ELF-1 (cell line): ENCODE data around the gene RPEL1.
A peak's percentile ranks its signal among the peaks of the same experiment; 100 is the strongest.
"Not testable (repeated sequence)": the region's sequence is repeated elsewhere in the genome, so short reads cannot be mapped to it uniquely, and the experiment has no call there.

Source experiments
- DNase-seq: peaks from one replicate; pipeline ENCODE4 v3.0.0-alpha.2; 2016; ENCODE audit warnings: low read depth, low spot score

Gene RPEL1

DNA sequence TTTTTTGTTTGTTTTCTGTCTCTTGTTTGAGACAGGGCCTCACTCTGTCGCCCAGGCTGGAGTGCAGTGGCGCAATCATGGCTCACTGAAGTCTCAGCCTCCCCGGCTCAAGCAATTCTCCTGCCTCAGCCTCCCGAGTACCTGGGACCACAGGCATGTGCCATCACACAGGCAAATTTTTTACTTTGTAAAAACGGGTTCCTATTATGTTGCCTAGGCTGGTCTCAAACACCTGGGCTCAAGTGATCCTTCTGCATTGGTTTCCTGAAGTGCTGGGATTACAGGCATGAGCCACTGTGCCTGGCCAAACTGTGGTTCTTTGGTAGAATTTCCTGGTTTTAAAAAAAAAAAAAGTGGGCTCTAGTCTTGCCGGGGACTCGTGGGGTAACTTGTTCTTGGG is at the start of gene RPEL1:
Gene RPEL1 (plus strand): TSS at position 301 of the 400 bp plus-strand sequence. CDS start 110 bp downstream, outside the sequence.
- DNase-seq = not testable (repeated sequence)

DNA sequence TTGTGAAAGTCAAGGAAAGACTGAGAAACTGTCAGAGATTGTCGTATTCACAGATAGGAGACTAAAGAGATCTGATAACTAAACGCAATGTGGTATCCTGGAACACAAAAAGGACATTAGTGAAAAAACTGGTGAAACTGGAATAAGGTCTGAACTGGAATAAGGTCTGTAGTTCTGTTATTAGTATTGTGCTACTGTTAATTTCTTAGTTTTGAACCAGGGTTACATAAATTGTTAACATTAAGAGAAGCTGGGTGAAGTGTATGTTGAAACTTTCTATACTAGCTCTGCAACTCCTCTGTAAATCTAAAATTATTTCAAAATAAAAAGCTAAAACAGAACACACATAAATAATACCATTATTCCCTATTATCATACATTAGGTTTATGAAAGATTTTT is 49.2 kb upstream of the RPEL1 start:
- no peak for DNase-seq

DNA sequence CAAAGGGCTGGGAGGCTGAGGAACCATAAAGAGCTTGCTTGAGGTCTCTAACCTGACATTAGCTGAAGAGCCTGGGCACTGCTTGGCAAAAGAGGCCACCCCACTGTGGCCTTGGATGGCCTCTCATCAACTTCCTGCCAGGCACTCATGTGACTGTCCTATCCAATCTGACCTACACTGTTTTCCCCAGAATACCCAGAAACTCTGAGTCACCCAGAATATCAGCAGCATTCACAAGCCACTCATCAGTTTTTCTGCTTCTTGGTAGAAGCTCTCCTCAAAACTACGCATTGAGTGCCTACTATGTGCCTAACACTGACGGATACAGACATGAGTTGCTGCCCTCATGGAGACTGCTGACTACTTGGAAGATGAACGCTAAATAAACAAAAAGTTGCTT is 48.5 kb upstream of the RPEL1 start:
- no peak for DNase-seq

DNA sequence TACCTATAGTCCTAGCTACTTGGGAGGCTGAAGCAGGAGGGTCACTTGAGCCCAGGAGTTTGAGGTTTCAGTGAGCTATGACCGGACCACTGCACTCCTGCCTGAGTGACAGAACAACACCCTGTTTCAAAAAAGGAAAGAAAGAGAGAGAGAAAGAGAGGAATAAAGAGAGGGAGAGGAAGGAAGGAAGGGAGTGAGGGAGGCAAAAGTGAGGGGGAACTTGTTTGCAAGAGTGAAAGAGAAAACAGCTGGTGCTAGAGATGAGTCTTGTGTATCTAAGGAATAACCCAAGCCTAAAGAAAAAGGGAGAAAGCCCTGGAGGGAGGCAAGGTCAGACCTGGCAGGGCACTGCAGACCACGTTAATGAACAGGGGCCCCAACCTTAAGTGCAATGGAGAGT is 47.8 kb upstream of the RPEL1 start:
- DNase-seq = no peak

DNA sequence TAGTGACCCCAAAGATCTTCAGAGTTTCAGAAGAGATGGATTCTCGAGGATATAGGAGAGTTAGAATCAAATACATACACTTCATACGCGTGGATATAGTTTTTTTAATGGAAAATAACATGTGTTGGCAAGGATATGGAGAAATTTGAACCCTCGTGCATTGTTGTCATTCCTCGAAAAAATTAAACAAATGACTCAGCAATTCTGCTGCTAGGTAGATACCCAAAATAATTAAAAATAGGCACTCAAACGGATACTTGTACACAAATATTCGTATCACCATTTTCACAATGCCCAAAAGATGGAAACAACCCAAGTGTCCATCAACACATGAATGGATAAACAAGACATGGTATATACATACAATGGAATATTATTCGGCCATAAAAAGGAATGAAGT is 47.0 kb upstream of the RPEL1 start:
- no peak for DNase-seq

DNA sequence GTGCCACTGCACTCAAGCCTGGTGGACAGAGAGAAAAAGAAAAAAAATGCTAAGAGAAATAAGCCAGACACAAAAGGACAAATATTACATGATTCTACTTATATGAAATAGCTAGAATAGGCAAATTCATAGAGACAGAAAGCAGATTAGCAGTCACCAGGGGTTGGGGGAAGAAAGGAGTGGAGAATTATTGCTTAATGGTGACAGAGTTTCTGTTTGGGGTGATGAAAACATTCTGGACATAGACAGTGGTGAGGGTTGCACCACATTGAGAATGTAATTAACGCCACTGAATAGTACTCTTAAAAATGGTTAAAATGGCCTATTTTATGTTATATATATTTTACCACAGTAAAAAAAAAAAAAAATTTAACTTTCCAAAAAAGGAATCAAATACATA is 46.2 kb upstream of the RPEL1 start:
- no peak for DNase-seq

DNA sequence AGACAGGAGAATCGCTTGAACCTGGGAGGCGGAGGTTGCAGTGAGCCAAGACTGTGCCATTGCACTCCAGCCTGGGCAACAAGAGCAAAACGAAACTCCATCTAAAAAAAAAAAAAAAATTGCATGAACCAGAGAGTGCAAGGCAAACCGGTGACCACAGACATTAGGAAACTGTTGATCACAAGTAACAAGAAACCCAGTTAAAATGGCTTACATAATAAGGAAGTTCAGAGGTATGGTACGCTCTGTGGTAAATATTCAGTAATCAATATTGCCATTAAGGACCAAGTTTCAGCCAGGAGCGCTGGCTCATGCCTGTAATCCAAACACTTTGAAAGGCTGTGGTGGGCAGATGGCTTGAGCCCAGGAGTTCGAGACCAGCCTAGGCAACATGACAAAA is 43.4 kb upstream of the RPEL1 start:
- DNase-seq = no peak

DNA sequence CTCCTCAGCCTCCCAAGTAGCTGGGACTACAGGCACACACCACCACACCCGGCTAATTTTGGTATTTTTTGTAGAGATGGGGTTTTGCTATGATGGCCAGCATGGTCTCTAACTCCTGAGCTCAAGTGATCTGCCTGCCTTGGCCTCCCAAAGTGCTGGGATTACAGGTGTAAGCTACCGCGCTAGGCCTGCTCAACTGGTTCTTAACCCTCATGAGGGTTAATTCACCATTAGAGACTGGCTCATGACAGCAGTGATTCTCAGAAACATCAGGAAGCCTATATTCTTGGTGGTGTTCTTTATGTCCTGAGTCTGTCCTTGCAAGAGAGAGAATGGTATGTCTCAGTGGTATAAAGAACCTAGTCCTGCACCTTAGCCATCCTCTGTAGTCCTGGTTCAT is 42.2 kb upstream of the RPEL1 start:
- DNase-seq = no peak

DNA sequence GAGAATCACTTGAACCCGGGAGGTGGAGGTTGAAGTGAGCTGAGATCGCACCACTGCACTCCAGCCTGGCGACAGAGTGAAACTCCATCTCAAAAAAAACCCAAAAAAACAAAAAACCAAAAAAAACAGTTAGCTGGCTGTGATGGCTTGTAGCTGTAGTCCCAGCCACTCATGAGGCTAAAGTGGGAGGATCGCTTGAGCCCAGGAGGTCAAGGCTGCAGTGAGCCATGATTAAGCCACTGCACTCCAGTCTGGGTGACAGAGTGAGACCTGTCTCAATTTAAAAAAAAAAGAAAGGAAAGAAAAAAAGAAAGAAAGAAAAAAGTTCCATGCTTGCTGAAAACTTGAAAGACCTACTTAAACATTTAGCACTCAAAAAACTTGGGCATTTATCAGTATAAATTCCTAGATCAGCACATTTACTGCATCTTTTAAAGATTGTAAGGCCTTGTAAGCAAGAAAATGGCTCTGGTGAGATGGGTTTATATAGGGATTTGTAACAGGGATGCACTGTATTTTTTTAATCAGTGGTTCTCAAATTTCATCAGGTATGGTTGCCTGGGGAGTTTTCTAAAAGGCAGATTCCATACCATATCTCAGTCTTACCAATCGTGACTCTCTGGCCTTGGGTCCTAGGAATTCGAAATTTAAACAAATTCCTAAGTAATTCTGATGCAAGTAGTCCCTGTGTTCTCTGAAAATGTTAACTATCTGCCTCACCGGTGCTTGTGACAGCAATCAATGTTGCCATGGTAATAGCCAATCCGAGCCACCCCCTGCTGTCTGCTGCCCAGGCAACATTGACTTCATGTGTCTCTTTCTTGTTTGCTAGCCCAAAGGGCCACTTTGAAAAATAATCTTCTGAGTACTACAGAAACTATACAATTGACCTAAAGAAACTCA is 41.1 kb upstream of the RPEL1 start:
- peak; percentile 78 for DNase-seq

DNA sequence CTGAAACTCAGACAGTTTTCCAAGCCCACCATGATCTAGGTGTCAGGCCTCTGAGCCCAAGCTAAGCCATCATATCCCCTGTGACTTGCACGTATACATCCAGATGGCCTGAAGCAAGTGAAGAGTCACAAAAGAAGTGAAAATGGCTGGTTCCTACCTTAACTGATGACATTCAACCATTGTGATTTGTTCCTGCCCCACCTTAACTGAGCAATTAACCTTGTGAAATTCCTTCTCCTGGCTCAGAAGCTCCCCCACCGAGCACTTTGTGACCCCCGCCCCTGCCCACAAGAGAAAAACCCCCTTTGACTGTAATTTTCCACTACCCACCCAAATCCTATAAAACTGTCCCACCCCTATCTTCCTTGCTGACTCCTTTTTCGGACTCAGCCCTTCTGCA is 40.3 kb upstream of the RPEL1 start:
- DNase-seq = not testable (repeated sequence)

DNA sequence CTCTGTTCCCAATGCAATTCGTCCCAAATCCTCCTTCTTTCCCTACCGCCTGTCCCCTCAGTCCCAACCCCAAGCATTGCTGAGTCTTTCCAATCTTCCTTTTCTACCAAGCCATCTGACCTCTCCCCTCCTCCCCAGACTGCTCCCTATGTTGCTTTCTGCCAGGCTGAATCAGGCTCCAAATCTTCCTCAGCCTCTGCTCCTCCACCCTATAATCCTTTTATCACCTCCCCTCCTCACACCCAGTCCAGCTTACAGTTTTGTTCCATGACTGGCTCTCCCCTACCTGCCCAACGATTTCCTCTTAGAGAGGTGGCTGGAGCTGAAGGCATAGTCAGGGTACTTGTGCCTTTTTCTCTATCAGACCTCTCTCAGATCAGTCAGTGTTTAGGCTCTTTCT is 39.0 kb upstream of the RPEL1 start:
- DNase-seq = not testable (repeated sequence)

DNA sequence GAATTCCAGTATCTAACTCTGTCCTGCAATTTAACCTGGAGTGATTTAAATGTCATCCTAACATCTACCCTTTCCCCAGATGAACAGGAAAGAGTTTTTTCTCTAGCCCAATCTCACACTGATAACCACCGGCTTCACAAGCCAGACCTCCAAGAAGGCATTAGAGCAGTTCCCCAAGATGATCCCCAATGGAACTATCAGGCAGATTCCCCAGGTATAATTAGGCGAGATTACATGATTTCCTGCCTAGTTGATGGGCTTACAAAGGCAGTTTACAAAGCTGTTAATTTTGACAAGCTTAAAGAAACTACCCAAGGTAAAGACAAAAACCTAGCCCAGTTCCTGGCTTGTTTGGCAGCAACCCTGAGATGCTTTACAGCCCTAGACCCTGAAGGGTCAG is 38.5 kb upstream of the RPEL1 start:
- no peak for DNase-seq

DNA sequence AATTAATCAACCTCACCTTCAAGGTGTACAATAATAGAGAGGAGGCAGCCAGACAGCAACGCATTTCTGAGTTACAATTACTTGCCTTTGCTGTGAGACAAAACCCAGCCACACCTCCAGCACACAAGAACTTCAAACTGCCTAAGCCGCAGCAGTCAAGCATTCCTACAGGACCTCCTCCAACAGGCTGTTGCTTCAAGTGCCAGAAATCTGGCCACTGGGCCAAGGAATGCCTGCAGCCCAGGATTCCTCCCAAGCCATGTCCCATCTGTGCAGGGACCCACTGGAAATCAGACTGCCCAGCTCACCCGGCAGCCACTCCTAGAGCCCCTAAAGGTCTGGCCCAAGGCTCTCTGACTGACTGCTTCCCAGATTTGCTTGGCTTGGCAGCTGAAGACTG is 38.0 kb upstream of the RPEL1 start:
- peak; percentile 47 for DNase-seq

DNA sequence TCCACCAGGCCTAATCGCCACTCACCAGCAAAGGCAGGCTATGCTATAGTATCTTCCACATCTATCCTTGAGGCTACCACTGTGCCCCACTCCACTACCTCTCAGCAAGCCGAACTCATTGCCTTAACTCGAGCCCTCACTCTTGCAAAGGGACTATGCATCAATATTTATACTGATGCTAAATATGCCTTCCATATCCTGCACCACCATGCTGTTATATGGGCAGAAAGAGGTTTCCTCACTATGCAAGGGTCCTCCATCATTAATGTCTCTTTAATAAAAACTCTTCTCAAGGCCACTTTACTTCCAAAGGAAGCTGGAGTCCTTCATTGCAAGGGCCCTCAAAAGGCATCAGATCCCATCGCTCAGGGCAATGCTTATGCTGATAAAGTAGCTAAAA is 35.4 kb upstream of the RPEL1 start:
- DNase-seq = not testable (repeated sequence)

DNA sequence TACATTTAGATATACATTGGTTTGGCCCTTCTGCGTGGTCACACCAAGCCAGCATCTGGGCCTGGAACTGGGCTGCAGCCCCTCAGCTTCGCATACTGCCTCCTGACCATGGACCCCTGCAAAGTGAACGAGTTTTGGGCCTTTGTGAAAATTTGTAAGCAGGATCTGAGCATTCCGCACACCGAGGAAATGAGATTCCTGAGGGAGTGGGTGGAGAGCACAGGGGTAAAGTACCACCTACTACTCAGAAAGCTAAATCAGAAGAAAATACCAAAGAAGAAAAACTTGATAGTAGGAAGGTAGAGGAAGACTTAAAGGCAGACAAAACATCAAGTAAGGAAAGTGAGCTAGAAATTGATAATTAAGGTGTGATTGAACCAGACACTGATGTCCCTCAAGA is 30.1 kb upstream of the RPEL1 start:
- no peak for DNase-seq

DNA sequence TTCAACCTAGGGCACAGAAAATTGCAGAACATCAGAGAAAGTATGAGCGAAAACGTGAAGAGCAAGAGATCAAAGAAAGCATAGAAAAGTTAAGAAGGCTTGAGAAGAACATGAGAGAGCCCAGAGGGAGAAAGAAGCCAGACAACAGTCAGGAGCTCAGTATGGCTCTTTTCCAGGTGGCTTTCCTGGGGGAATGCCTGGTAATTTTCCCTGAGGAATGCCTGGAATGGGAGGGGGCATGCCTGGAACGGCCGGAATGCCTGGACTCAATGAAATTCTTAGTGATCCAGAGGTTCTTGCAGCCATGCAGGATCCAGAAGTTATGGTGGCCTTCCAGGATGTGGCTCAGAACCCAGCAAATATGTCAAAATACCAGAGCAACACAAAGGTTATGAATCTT is 29.3 kb upstream of the RPEL1 start:
- peak; percentile 83 for DNase-seq

DNA sequence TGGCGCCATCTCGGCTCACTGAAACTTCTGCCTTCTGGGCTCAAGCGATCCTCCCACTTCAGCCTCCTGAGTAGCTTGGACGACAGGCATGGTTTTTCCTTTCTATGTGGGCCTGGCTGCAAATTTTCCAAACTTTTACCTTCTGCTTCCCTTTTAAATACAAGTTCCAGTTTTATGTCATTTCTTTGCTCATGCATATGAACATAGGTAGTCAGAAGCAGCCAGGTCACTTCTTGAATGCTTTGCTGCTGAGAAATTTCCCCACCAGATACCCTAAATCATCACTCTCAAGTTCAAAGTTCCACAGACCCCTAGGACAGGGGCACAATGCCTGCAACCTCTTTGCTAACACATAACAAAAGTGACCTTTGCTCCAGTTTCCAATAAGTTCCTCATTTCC is 21.6 kb upstream of the RPEL1 start:
- DNase-seq = no peak

DNA sequence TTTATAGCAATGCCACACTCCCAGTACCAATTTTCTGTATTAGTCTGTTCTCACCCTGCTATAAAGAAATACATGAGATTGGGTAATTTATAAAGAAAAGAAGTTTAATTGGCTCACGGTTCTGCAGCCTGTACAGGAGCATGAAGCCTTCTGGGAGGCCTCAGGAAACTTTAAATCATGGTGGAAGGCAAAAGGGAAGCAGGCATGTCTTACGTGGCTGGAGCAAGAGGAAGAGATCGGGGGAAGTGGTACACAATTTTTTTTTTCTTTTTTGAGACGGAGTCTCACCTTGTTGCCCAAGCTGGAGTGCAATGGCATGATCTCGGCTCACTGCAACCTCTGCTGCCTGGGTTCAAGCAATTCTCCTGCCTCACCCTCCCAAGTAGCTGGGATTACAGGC is 21.0 kb upstream of the RPEL1 start:
- not testable (repeated sequence) for DNase-seq

DNA sequence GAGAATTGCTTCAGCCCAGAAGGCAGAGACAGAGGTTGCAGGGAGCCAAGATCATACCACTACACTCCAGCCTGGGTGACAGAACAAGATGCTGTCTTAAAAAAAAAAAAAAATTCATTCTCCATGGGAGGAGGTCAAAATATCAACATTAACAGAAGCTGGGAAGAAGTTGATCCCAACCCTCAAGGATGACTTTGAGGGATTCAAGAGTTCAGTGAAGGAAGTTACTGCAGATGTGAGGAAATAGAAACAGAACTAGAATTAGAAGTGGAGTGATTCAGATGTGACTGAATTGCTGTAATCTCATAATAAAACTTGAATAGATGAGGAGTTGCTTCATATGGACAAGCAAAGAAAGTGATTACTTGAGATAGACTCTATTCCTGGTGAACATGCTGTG is 19.7 kb upstream of the RPEL1 start:
- no peak for DNase-seq

DNA sequence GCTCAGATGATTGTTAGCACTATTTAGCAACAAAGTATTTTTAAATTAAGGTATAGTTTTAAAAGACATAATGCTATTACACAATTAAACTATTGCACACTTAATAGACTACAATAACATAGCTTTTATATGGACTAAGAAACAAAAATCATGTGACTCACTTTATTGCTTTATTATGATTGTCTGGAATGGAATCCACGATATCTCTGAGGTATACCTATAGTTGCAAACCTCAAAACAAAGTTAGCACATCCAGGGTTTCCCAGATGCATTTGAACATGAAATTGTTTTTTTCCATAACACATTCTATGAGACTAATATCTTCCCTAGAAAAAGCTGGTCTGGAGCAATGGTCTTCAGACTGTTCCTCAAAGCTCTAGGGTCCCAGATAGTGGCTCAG is 18.3 kb upstream of the RPEL1 start:
- no peak for DNase-seq

DNA sequence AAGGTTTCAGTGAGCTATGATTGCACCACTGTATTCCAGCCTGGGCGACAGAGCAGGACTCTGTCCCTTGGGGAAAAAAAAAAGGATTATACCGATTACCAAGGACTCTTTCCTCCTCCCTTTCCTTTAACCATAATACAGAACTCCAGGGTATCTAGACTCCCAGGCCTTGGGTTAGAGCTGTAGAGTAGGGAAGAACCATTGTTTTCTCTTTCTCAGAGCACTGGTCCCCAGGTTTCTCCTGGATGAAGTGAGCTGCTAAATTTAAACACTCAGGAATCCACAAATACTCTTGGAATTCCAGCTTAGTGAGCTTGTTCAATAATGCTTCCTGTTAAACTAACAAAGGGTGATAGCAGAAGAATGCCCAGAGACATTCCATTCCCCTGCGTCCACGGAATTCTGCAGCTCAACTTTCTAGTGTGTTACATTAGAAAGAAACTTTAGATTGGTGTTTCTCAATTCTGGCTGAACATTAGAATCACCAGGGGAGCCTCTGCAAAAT is 14.6 kb upstream of the RPEL1 start:
- DNase-seq = peak; percentile 80

DNA sequence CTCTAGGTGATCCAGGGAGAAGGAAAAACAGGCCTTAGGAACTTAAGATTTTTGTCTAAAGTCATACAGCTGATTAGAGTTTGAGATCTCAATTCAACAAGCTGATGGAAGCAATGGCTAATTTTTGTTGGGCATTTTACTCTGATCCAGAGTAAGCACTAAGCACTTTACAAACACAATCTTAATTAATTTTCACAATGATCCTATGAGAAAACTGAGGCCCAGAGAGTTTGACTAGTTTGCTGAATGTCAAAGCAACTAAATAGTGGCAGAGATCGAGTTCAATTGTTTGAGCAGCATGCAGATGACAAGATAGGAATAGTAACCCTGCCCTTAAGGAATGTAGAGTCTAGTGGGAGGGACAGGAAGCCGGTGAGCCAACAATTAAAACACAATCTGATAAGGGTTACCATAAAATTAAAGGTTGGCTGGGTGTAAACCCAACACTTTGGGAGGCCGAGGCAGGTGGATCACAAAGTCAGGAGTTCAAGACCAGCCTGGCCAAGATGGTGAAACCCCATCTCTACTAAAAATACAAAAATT is 13.5 kb upstream of the RPEL1 start:
- peak; percentile 68 for DNase-seq
